Stimulated activated CD8-positive, alpha-beta memory T cell treated with anti-CD3 and anti-CD28 coated beads, Interleukin-7, amount 100 ng/mL, for 4 hours (primary cell): ENCODE data around the gene METTL6.
"Not testable (repeated sequence)": the region's sequence is repeated elsewhere in the genome, so short reads cannot be mapped to it uniquely, and the experiment has no call there.

Experiments
- DNase-seq, 2 donors: peaks; one replicate each; pipeline ENCODE4 v3.0.0-alpha.2; 2020; ENCODE audit warnings: low read depth in 2 of 2

Gene METTL6

GRCh38 chr3:15404767-15405166 is 22.6 kb downstream of the METTL6 start:
- no peak for DNase-seq

GRCh38 chr3:15403965-15404364 is 23.4 kb downstream of the METTL6 start:
- no peak for DNase-seq

- no peak for DNase-seq
These were observed 23.8 kb downstream of the METTL6 start for GRCh38 chr3:15403495-15403894.

GRCh38 chr3:15401936-15402335 is 25.4 kb downstream of the METTL6 start:
- no peak for DNase-seq

GRCh38 chr3:15399970-15400369 is 27.4 kb downstream of the METTL6 start:
- DNase-seq: no peak

GRCh38 chr3:15398731-15399133 is 28.6 kb downstream of the METTL6 start:
- DNase-seq: not testable (repeated sequence)

- not testable (repeated sequence) for DNase-seq
These were observed 34.1 kb downstream of the METTL6 start for GRCh38 chr3:15393252-15393651.

- DNase-seq: no peak
These were observed 36.3 kb downstream of the METTL6 start for GRCh38 chr3:15391007-15391406.

GRCh38 chr3:15390460-15390859 is 36.9 kb downstream of the METTL6 start:
- DNase-seq: no peak

- DNase-seq: not testable (repeated sequence)
These were observed 39.0 kb downstream of the METTL6 start for GRCh38 chr3:15388335-15388734.

GRCh38 chr3:15387735-15388134 is 39.6 kb downstream of the METTL6 start:
- no peak for DNase-seq

- no peak for DNase-seq
These were observed 40.2 kb downstream of the METTL6 start for GRCh38 chr3:15387171-15387581.

GRCh38 chr3:15386654-15386955 is 40.7 kb downstream of the METTL6 start:
- not testable (repeated sequence) for DNase-seq

GRCh38 chr3:15385901-15386653 is 41.3 kb downstream of the METTL6 start:
- DNase-seq: no peak

GRCh38 chr3:15385238-15385695 is 42.1 kb downstream of the METTL6 start:
- not testable (repeated sequence) for DNase-seq

- no peak for DNase-seq
These were observed 42.7 kb downstream of the METTL6 start for GRCh38 chr3:15384510-15385237.

- DNase-seq: no peak
These were observed 44.9 kb downstream of the METTL6 start for GRCh38 chr3:15382405-15382923.

GRCh38 chr3:15380980-15381890 is 46.1 kb downstream of the METTL6 start:
- DNase-seq: no peak

- DNase-seq: peak; percentile 85 to 96
These were observed 49.2 kb downstream of the METTL6 start for GRCh38 chr3:15377961-15378791.

GRCh38 chr3:15375461-15376000 is 51.8 kb downstream of the METTL6 start:
- DNase-seq: no peak

- no peak for DNase-seq
These were observed 54.4 kb downstream of the METTL6 start for GRCh38 chr3:15372918-15373317.
